HL-60 (cell line): Measurements from ENCODE around the gene MGAT4A.

ENCODE experiments used
- CTCF ChIP-seq: IDR thresholded peaks from one replicate; pipeline ENCODE4 v1.5.1; 2011; ENCODE audit warnings: low read length, control low read depth, inconsistent platforms; ENCODE audit not compliant: insufficient read depth
- GABPA ChIP-seq: IDR thresholded peaks from 2 replicates; pipeline ENCODE4 v1.6.1; 2012; ENCODE audit warnings: low read depth
- POLR2AphosphoS5 ChIP-seq: IDR thresholded peaks from 2 replicates; pipeline ENCODE4 v1.6.1; 2012; ENCODE audit warnings: low read depth
- REST ChIP-seq: IDR thresholded peaks from 2 replicates; pipeline ENCODE4 v1.6.1; 2012; ENCODE audit warnings: low read depth; ENCODE audit not compliant: insufficient replicate concordance
- SPI1 ChIP-seq: IDR thresholded peaks from 2 replicates; pipeline ENCODE4 v1.6.1; 2012; ENCODE audit warnings: low read depth, mild to moderate bottlenecking, borderline replicate concordance

- TF ChIP-seq CTCF (no peak), GABPA (no peak), REST (no peak), POLR2AphosphoS5 (no peak), SPI1 (no peak)
These were observed 121.8 kb downstream of the MGAT4A start for GRCh38 chr2:98608962-98609604.
